Measurements from ENCODE around the gene B3GALNT2.

- TF ChIP-seq POLR2AphosphoS5 (IDR thresholded peaks at IDR 0.05; ENCODE audit: low read depth, low read length): no peak
- no peak for TF ChIP-seq REST (IDR thresholded peaks at IDR 0.05; ENCODE audit: insufficient read depth in 1 of 2, low read depth in 2 of 2, low read length in 2 of 2)
- no peak for TF ChIP-seq SIN3A (IDR thresholded peaks at IDR 0.05; ENCODE audit: borderline replicate concordance, insufficient read depth, low read length)
- no peak for TF ChIP-seq FOXP2 (optimal IDR thresholded peaks at IDR 0.05; ENCODE audit: borderline replicate concordance, extremely low read depth, extremely low read length, insufficient read depth)
Measured at GRCh38 chr1:235455823-235456222, 48.4 kb downstream of the B3GALNT2 start.

All from PFSK-1 (cell line).